Esophagus squamous epithelium (tissue), 5 donors: ENCODE data around the gene DCDC2. TPM values are rescaled to one million over a fixed set of nuclear protein-coding genes. Genes with fewer than 3 reads are reported as not detected.

Experiments
- DNase-seq: peaks from one replicate; lab custom pipeline; 2025; lab: John Stamatoyannopoulos, UW
- H3K27ac ChIP-seq, 4 donors: fragments of 200-600 bp; sonication (generic); one replicate each; pipeline ENCODE4 v1.5.1; 2016 to 2019; ENCODE audit warnings: mild to moderate bottlenecking in 1 of 4
- H3K27me3 ChIP-seq, 4 donors: fragments of 200-600 bp; sonication (generic); 1 replicate in 3 of 4; 2 replicates in 1 of 4; pipeline versions ENCODE4 v1.5.1 to v1.6.0; 2017 to 2021; ENCODE audit warnings: antibody characterized with exemption in 1 of 4
- H3K36me3 ChIP-seq, 3 donors: fragments of 200-600 bp; sonication (generic); one replicate each; pipeline ENCODE4 v1.5.1; 2016 to 2019
- H3K4me1 ChIP-seq, 3 donors: fragments of 200-600 bp; sonication (generic); one replicate each; pipeline ENCODE4 v1.5.1; 2017 to 2019
- H3K4me3 ChIP-seq, 4 donors: fragments of 200-600 bp; sonication (generic); 1 replicate in 3 of 4; 2 replicates in 1 of 4; pipeline ENCODE4 v1.5.1; 2016 to 2019; ENCODE audit warnings: mild to moderate bottlenecking in 2 of 4, moderate library complexity in 1 of 4
- H3K9me3 ChIP-seq, 3 donors: fragments of 200-600 bp; sonication (generic); one replicate each; pipeline ENCODE4 v1.5.1; 2016 to 2019
- CTCF ChIP-seq, 6 experiments: fragments of 450-650 bp in 4 of 6; fragments of 200-600 bp in 2 of 6; sonication (generic) in 2 of 6; IDR thresholded peaks; one replicate each; pipeline ENCODE4 v1.5.1; 2016 to 2019; ENCODE audit warnings: antibody characterized with exemption in 6 of 6, mild to moderate bottlenecking in 4 of 6, moderate library complexity in 4 of 6
- POLR2A ChIP-seq, 4 donors: fragments of 450-650 bp; IDR thresholded peaks; one replicate each; pipeline ENCODE4 v1.6.1; 2017; ENCODE audit warnings: antibody characterized with exemption in 4 of 4, mild to moderate bottlenecking in 4 of 4, moderate library complexity in 3 of 4
- WGBS, 2 donors: methylation state at CpG; one replicate each; pipeline ENCODE4 v1.1.5; 2018; 5-methylcytosine and 5-hydroxymethylcytosine counted together
- intact Hi-C: fragments of 100-400 bp; cut with DNase I; formaldehyde crosslinking; loops from one replicate; pipeline ENCODE4 v1.15.0; 2022
- total RNA-seq, 4 donors: library from RNA; depleted of rRNA; stranded (reverse); fragments of >200 nt; gene quantifications; one replicate each; pipeline ENCODE4 v1.1.0, GENCODE V29; 2016
- donor health status: DM: yes; HTN: yes; CAD: no.

DCDC2 gene
- total RNA-seq, 4 donors from 2014 or later, result 0.15 TPM; not detected in 3

DNA sequence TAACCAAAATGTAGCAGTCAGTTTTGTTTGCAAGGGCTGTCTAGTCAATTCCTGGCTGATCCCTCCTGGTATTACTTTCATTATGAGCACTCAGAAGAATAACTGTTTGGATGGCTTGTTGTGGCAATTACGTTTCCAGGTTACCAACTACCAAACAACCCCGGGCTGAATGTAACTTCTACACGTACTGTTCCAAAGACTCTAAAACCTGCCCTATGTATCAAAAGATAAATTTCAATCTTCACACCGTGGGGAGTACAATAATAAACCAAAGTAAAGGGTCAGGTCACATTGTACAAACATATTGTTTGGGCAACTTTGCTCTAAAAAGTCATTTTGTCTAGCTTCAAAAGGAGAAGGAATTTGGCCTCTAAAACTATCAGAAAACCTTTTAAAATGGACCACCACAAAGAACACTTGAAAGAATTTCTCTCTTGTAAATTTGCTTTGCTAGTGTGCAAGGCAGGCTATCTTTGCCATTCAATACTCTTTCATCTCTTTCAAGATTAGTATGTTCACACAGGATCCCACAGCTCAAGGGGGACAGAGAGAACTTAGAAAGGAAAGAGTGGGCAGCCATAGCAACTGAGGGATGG, 27.6 kb downstream of the DCDC2 start:
- no peak overlapping the region for H3K4me3 ChIP-seq
- H3K27ac ChIP-seq, result no peak overlapping the region
- H3K27me3 ChIP-seq, result no peaks in the 10 kb centered on the region
- WGBS, 2 donors, result 18 to 36% methylated on average over 4 of the region's 4 CpGs
- H3K4me1 ChIP-seq, result no peaks in the 10 kb centered on the region
- no peak for DNase-seq
- H3K36me3 ChIP-seq, result no peaks in the 10 kb centered on the region
- TF ChIP-seq CTCF (IDR thresholded peaks at IDR 0.05) (no peak), POLR2A (IDR thresholded peaks at IDR 0.05) (no peak)
- H3K9me3 ChIP-seq, result no peaks in the 10 kb centered on the region
- intact Hi-C loops, result no loop called here

DNA sequence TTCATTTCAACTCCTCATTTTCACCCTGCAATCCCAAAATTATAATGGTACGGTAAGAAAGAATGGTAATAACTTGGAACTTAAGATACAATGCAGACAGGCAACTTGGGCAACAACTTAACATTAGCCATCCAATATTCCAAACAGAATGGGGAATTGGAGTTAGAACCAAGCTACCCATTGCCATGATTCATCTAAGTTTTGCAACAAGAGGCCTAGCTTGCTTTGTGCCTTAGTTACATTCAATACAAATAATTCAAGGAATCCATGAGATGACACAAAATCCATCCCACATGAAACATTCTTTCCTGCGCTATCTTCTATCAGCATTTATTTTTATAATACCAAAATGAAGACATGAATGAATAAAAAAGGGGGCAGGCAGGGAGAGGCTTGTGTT, 28.4 kb downstream of the DCDC2 start:
- H3K36me3 ChIP-seq, result no peaks in the 10 kb centered on the region
- no peaks in the 10 kb centered on the region for H3K9me3 ChIP-seq
- no peak for DNase-seq
- no peak overlapping the region for H3K27ac ChIP-seq
- H3K27me3 ChIP-seq, result no peaks in the 10 kb centered on the region
- H3K4me3 ChIP-seq, result no peak overlapping the region
- intact Hi-C loops, result no loop called here
- 58 to 87% methylated on average over 2 of the region's 2 CpGs for WGBS, 2 donors
- no peaks in the 10 kb centered on the region for H3K4me1 ChIP-seq
- no peak for TF ChIP-seq CTCF (IDR thresholded peaks at IDR 0.05)
- no peak for TF ChIP-seq POLR2A (IDR thresholded peaks at IDR 0.05)

- WGBS, 2 donors, result 82 to 85% methylated on average over 4 of the region's 4 CpGs
- no peak for TF ChIP-seq POLR2A (IDR thresholded peaks at IDR 0.05)
- no peak for TF ChIP-seq CTCF (IDR thresholded peaks at IDR 0.05)
- Histone ChIP-seq H3K27me3 (no peaks in the 10 kb centered on the region), H3K4me1 (no peaks in the 10 kb centered on the region), H3K4me3 (no peak overlapping the region), H3K27ac (no peak overlapping the region), H3K9me3 (no peaks in the 10 kb centered on the region), H3K36me3 (no peaks in the 10 kb centered on the region)
- no peak for DNase-seq
- intact Hi-C loops, result no loop called here
These were observed 28.8 kb downstream of the DCDC2 start for GRCh38 chr6:24329022-24329421.

GRCh38 chr6:24327756-24328155, 30.1 kb downstream of the DCDC2 start:
- H3K4me3 ChIP-seq, result no peak overlapping the region
- DNase-seq, result no peak
- TF ChIP-seq CTCF (IDR thresholded peaks at IDR 0.05) (no peak), POLR2A (IDR thresholded peaks at IDR 0.05) (no peak)
- intact Hi-C loops, result no loop called here
- H3K36me3 ChIP-seq, result no peaks in the 10 kb centered on the region
- no peaks in the 10 kb centered on the region for H3K9me3 ChIP-seq
- 90 to 91% methylated on average over 4 of the region's 4 CpGs for WGBS, 2 donors
- H3K27ac ChIP-seq, result no peak overlapping the region
- H3K27me3 ChIP-seq, result no peaks in the 10 kb centered on the region
- H3K4me1 ChIP-seq, result no peaks in the 10 kb centered on the region

- Histone ChIP-seq H3K36me3 (no peaks in the 10 kb centered on the region), H3K4me3 (no peak overlapping the region), H3K27me3 (no peaks in the 10 kb centered on the region), H3K4me1 (no peaks in the 10 kb centered on the region), H3K27ac (no peak overlapping the region), H3K9me3 (no peaks in the 10 kb centered on the region)
- intact Hi-C loops, result no loop called here
- WGBS, 2 donors, result 67 to 80% methylated on average over 1 of the region's 1 CpG
- no peak for DNase-seq
- no peak for TF ChIP-seq CTCF (IDR thresholded peaks at IDR 0.05)
These were observed 31.9 kb downstream of the DCDC2 start for GRCh38 chr6:24325978-24326377.
